HG03025 (cell line): ENCODE data around the gene SEMA4C.
A peak's percentile ranks its signal among the peaks of the same experiment; 100 is the strongest.
"Not testable (repeated sequence)": the region's sequence is repeated elsewhere in the genome, so short reads cannot be mapped to it uniquely, and the experiment has no call there.

Experiments used
- ATAC-seq: cut with Tn5 transposase; IDR thresholded peaks from one replicate; pipeline ENCODE4 v1.9.1; 2021; ENCODE audit warnings: mild to moderate bottlenecking, moderate library complexity; ENCODE audit not compliant: unreplicated experiment, low FRiP score

The SEMA4C gene

DNA sequence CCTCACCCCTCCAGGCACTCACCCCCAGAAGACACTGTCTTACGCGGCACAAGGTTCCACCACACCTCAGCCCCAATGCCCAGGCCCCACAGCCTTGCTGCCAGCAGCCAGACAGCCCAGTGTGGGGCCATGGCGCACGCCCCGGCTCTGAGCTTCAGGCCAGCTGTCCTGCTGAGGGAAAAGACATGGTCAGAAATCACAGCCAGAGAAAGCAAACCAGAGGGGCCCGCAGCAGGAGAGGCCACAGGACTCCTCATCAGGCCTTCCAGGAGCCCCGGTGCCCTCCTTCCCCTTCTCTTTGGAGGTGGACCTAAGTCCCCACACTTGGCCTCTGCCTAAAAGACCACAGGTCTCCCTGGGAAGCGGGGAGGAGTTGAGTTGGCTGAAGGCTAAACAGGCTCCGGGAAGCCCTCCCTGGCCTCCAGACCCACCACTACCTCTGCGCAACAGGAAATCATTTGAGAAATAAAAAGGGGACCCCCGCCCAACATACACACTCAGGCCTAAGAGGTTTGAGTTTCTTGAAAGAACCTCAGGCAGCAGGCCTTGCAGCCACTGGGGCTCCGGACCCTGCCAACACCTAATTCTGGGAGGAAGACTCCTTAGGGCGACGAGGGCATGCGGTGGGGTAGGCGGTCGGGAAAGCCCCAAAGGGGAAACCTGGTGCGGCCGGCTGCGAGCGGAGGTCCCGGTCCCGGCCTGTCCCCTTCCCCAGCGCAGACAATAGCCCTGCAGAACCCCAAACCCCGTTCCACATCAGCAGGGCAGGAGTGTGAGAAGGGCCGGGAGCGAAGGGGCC, 1.9 kb downstream of the SEMA4C start:
- ATAC-seq: no peak

DNA sequence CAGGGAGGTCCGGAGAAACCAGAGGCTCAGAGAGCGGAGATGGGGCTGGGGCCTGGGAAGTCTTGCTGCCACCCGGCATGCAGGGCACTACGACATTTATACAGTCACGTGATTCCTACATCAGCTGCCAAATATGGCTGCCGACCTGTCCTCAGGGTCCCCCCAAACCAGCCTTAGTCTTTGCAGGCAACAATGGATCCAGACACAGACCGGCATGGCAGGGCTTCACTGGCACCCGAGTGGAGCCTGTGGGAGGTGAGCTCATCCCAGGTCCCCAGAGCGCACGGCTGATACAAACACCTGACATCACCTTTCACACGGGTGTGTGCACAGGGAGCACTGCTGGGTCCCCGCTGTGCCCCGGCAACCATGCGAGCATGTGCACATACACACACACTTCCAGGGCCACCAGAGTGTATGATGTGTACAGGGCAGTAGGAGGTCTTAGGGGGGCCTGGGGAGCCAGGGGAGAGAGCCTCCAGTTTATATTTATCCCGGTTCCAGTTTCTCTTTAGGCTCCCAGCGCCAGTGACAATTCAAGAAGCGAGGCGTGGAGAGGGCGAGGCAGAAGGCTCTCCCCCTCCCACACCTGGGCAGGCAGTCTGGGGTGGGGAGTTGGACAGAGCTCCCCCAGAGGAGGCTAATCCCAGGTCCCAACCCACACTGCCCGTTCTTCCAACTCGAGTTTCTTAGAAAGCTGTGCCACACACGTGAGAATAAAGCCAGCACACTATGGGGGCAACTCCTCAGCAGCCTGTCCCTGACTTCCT, 2.7 kb downstream of the SEMA4C start:
- no peak for ATAC-seq

DNA sequence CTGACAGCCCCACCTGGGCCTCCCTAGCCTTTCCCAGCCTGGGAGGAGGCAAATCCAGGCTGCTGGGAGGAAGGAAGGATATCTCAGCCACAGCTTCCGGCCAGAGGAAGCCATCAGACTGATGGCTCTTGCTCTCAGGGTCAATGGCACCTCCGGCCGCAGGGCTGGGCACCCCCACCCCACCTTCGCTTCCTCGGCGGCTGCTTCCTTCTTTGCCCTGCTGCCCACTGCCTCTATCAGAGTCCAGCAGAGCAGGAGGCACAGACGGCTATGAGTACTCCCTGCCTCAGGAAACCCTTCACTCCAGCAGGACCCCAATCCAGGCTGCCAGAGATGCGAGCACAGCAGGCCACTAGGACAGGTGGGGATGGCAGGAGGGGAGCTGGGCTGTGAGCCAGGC, 3.3 kb downstream of the SEMA4C start:
- ATAC-seq: no peak

DNA sequence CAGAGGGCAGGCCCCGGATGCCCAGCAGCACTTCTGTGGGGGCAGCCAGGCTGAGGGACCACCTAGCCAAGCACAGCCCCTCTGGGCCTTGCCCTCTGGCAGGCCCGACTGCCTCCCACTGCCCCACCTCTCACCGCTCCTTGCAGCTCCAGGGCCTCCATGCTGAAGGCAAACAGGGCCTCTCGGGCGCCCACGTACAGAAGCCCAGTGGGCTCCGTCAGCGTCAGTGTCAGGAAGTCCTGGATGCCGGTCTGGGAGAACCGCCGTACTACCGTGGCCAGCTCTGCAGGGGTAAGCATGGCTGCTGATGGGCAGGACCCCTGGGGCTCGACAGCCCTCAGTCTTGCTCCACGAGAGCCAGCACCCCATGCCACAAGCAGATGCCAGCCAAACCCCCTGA, 3.7 kb downstream of the SEMA4C start:
- ATAC-seq: no peak

DNA sequence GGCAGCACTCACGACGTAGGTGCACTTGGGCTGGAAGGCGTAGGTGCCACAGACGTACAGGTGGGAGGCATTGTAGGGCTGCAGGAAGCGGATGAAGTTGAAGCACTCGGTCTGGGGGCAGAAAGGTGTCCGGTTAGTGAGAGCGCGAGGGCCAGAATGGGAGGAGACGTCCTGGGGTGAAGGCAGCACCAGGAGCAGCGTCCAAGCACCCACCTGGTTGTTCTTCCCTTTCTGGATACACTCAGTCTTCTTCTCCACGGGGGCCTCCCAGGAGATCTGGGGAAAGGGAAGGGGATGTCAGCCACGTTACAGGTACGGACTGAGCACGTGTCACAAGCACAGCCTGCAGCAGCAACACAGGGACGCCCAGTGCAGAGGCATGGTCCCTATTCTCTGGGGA, 4.2 kb downstream of the SEMA4C start:
- no peak for ATAC-seq

DNA sequence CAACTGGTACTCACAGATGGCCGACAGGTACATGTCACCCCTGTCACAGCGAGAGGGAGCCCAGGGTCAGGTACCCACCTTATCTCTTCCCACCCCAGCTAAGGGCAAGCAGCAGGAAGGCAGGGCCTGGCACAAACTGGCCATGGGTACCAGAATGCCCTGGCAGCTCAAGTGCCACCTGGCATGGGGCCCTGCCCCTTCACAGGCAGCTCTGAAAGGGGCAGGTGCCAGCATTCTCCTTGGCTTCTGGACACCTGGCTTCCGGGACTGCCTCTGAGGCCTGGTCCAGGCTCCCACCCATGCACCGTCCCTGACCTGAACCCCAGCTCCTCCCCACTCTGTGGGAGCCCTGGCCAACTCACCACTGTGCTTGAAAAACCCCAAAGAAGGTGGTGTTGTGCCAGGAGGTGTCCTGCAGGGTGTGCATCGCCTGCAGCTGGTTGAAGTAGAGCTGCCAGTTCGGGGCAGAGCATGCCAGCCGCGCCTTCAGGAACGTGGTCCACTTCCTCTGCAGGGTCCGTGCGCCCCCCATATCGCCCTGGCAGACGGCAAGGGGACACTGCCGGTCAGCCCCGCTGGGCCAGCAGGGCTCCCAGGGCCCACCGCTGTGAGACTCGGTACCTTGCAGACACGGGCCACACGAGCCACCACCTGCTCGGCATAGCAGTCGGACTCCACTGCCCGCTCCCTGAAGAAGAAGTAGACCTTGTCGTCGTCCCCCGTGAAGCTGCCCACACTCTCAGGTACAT, 5.4 kb downstream of the SEMA4C start:
- ATAC-seq: no peak

DNA sequence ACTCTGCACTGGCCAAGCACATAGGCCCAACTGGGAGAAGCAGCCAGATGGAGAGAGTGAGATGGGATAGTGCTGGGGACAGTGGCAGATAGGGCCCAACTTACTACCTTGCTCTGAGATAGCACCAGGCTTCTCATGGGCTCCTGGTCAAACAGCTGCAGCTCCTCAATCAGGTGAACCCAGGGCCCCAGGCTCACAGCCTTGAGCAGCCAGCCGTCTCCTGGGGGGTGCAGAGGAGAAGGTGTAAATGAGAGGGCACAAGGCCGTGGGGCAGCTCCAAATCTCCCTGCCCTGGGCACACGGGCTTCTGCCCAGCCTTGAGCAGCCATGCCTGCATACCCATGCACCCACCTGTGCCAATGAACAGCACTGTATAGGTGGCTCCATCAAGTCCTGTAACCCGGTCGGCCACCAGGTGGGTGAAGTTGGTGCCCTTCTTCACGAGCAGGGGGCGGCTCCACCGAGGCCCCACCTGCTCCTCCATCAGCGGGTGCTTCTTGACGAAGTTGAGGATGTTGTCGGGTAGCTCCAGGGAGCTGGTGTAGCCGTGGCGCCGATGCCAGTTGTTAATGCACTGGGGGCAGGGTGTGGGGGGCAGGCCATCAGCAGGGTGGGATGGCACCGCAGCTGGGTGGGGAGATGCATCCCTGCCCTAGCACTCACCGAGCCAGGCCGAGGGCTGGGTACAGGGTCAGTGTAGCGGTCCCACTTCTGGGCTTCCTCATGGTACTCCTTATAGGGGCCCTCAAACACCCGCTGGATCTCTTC, 6.1 kb downstream of the SEMA4C start:
- no peak for ATAC-seq

DNA sequence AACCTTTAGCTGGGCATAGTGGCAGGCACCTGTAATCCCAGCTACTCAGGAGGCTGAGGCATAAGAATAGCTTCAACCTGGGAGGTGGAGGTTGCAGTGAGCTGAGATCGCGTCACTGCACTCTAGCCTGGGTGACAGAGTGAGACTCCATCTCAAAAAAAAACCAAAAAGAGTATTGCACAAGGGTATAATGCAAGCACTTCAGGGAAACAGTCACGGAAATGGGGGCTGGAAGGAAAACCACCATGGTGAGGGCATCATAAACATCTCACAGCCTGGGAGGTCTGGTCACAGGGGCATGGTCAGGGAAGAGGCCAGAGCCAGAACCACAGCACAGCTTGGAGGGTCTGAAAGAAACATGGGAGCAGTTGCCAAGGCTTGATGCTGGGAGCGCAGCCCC, 6.8 kb downstream of the SEMA4C start:
- ATAC-seq: not testable (repeated sequence)

DNA sequence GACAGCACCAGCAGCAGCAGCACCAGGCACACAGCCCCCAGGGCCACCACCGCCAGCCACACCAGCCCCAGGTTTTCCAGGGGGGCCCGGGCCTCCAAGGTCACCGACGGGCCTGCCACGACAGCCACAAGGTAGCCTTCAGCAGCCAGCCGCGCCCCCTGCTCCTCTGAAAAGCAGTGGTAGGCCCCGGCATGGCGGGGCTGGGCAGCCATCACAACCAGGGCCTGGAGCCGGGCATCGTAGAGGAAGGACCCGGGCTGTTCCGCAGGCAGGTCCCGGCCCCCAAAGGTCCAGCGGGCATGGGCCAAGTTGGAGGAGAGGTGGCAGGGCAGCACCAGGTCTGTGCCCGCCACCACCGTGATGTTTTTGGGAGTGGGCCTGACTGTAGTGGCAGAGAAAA, 8.8 kb downstream of the SEMA4C start:
- no peak for ATAC-seq

DNA sequence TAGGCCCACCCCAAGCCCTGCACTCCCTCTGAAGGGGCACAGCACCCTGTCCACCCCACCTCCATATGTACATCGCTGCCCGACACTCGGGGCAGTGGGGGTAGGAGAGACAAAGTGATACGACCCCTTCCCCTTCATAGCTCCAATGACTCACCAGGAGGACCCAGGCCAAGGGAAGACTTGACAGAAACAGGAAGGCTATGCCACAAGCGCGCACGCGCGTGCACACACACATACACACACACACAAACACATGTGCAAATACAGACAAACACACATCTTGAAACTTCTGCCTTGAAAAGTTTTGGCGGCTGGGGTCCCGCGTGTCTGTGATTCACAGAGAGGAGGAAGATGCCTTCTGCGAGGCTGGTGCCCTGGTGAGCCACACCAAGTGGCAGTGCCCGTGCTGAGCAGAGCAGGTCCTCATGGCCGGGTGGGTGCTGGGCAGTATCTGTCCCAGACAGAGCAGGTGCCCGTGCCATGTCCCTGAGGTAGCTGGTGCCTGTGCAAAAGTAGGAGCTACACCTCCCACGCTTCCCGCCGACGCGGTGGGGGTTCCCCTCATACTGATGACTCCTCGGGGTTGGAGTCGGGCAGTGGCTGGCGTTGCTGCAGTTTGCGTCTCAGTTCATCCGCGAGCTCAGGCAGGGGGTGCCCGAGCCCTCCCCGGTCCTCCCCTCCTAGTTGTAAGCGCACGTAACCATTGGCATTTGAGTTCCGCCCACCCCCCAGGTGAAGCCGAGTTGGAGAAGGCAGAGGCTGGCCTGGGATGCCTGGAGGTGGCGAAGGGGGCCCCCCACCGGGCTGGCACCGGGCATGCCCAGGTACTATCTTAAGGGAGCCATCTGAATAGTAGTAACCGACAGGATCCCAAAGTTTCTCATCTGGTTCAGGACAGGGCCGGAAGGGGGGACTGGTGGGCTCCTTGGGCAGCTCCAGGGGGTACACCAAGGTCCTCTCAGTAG, 9.5 kb downstream of the SEMA4C start:
- ATAC-seq: no peak

DNA sequence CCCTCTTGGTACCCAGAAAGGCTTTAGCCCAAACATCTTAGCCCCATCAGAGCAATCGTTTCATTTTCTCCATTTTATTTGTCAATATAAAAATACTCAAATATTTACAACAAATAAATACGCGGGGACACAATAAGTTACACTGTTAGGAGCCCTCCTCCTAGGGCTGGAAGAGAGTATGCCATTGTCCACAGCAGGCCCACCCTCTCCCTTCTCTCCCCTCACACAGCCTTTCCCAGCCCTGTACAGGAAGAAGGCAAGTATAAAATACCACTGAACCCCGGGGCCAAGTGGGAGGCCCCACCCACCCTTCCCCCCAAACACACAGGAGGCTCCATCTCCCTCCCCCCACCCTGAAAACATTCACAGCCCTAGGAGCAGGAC, 10.2 kb downstream of the SEMA4C start:
- ATAC-seq: no peak

DNA sequence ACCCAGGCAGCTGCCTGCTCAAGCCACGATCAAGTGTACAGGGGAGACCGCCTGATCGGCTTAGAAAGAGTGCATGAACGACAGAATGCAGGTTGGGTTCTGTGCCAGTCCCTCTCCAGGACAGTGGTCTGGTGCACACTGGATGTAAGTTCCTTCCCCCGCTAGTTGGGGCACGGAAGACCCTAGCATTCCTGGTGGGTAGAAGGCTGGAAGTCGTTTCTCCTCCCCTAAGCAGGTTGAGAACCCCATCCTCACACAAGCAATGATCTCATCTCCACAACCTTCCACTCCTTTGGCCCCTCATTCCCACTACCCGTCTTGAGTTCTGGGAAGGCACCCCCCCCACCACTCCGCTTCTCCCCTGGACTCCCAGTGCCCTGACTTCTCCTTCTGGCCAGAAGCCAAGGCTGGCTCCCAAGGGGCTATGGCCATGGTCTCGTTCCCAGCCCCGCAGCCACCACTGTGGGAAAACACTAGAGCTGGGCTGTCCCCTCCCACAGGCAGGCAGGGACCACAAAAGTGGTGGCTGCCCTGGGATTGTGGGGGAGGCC, 10.7 kb downstream of the SEMA4C start:
- ATAC-seq: no peak

DNA sequence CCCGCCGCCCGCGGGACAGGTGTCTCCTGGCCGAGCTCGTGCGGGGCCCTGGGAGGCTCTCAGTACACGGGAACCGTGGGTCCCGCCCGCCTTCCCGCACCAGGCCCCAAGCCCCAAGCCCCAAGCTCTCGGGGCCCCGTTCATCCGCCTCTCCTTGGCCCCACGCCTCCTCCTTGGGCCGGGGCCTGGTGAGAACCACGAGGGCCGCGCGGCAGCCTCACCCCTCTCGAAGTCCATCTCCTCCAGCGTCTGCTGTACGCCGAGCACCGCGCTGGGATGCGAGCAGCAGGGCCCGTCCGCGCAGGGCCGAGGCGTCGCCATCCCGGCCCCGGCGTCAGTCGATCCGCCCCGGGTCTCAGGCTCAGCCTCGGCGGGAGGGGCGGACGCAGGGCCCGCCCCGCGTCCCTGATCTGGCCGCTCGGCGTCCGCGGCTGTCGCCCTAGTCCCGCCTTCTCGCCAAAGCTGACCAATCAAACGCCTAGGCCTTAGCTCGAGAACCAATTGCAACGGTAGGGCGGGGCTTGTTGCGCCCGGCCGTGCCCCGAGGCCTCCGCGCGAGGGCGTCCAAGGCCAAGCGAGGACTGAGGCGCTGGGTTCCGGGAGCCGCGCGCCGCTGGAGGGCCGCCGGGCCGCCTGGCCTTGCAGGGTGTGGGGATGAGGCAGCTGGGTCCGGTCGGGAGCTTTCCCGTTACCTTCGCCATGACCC, 12.1 kb downstream of the SEMA4C start, which contains the start of gene ANKRD39:
Gene ANKRD39, minus strand, starts transcription at position 350 of the 706 bp plus-strand sequence. Its CDS starts 29 bp downstream, at position 321.
- ATAC-seq: peak; percentile 86

DNA sequence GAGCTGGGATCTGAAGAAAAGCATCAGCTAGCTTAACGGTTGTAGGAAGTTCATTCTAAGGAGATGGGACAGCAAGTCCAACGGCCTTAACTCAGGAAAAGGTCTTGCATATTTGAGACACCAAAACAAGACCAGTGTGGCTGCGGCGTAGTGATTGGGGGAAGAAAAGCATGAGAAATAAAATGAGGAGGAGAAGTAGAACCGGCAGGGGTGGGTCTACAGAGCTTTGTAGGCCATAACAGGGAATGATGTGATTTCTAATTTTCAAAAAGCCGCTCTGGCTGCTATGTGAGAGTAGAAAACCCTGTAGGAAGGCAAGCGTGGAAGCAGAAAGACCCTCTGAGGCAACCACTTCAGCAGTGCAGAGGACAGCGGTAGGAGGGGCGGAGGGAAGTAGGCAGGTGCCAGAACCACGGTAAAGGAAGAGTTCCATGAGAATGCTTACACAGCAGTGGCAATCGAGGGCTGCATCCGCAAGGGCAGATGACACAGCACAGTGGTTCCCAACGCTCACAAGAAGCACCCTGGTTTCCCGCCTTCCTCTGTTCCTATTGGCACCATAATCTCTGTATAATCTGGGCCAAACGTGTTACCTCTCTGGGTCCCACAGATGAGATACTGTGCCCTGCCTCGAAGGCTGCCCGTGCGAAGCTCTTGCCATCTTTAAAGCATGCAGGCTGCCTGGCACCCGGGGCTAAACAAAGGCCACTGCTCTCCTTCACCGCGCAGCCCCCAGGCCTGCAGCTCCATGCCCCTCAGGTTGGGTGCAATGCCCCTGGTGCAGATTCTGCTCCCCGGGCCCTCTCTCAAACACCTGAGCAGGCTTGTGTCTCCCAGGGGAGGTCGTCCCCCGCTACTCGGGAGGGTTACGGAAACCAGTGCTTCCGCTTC, 12.9 kb downstream of the SEMA4C start:
- ATAC-seq: no peak

DNA sequence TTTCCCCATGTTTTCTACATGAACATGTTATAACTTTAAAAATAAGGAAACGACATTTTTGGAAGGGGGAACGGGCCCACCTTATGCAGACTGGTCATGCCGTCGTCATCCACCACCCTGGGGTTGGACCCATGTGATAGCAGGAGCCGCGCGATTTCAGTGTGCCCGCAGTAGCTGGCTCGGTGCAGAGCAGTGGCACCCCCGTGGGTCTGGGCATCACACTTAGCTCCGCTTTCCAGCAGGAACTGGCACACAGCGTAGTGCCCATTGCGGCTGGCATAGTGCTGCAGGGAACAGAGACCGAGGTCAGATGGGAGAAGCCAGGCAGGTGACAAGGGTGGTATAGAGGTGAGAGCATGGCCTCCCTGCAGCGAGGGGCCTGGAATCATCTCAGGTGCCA, 16.6 kb downstream of the SEMA4C start:
- no peak for ATAC-seq

DNA sequence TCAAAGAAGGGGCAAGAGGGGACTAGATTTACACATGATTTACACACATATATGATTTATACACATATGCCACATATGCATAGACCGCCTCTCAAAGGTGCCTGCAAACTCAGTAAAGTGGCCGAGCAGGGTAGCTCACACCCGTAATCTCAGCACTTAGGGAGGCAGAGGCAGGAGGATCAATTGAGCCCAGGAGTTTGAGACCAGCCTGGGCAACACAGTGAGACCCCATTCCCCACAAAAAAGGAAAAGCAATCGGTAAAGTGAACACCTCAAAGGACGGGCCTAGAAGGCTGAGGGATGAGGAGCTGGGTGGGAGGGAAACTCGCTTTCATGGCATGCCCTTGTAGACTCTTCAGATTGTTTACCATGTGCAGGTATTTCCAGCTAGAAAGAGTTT, 17.2 kb downstream of the SEMA4C start:
- ATAC-seq: no peak

DNA sequence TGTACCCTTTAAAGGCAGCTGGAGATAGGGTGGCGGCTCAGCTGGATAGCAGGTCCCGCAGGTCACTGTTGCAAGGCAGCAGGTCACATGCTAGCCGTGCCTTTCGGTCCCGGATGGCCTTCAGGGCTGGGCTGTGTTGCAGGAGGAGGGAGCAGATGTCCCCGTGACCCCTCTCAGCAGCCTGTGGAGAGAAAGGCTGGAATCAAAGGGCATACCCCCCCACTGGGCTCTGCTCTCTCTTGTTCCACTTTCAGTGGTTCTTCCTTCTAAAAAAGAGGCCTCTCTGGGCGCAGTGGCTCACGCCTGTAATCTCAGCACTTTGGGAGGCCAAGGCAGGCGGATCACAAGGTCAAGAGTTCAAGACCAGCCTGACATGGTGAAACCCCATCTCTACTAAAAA, 21.6 kb downstream of the SEMA4C start:
- no peak for ATAC-seq
